Fibroblast of lung (primary cell): Measurements from ENCODE around the gene WIPF3.

ENCODE experiments used
- EZH2 ChIP-seq: IDR thresholded peaks from 2 replicates; pipeline ENCODE4 v1.5.1; 2012; ENCODE audit warnings: low read length, control low read depth, mild to moderate bottlenecking; ENCODE audit errors: missing control alignments
- TF ChIP-seq, protein P1 (sequence below), 2 donors: IDR thresholded peaks in 1 of 2; conservative IDR thresholded peaks in 1 of 2; 1 replicate in 1 of 2; 2 replicates in 1 of 2; pipeline ENCODE4 v1.5.1; 2011 to 2012; ENCODE audit warnings: low read length in 2 of 2, control low read depth in 1 of 2, inconsistent platforms in 1 of 2, low read depth in 1 of 2, mild to moderate bottlenecking in 1 of 2

DNA sequence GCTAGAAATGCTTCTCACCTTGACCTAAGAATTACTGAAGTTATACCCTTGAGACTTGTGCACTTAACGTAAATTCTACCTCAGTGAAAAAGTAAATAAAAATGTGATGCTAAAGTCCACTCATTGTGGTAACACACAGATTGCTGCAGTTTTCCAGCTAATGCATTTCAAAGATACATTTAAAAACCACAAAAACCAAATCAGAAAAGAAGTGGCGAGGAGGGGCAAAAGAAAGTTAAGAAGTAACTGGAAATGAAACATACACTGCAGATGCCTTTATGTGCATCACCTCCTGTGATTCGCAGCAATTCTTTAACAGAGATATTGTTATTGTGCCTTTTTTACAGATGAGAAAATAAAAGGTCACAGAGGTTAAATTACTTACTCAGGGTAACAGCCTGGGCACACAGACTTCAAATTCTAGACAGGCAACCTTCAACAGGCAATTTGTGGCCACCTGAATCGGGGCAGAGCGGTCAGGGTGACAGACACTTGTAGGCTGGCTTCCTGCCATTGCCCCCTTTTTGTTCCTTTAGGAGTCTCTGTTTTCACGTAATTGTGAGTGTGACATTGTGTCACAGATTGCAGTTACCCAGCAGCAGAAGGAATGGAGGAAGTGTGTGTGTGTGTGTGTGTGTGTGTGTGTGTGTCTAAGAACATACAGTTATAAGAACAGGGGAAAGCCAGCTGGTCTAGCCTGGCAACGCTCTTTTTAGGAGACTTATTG lies 1.9 kb downstream of the WIPF3 start:
- TF ChIP-seq, protein P1, sequence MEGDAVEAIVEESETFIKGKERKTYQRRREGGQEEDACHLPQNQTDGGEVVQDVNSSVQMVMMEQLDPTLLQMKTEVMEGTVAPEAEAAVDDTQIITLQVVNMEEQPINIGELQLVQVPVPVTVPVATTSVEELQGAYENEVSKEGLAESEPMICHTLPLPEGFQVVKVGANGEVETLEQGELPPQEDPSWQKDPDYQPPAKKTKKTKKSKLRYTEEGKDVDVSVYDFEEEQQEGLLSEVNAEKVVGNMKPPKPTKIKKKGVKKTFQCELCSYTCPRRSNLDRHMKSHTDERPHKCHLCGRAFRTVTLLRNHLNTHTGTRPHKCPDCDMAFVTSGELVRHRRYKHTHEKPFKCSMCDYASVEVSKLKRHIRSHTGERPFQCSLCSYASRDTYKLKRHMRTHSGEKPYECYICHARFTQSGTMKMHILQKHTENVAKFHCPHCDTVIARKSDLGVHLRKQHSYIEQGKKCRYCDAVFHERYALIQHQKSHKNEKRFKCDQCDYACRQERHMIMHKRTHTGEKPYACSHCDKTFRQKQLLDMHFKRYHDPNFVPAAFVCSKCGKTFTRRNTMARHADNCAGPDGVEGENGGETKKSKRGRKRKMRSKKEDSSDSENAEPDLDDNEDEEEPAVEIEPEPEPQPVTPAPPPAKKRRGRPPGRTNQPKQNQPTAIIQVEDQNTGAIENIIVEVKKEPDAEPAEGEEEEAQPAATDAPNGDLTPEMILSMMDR (conservative IDR thresholded peaks at IDR 0.05 in 1 of 2, IDR thresholded peaks at IDR 0.05 in 1 of 2; ENCODE audit: low read depth in 1 of 2, low read length in 2 of 2) = no peak
- TF ChIP-seq EZH2 = no peak
